Measurements from ENCODE around the gene PSMB4. TPM values are rescaled to one million over a fixed set of nuclear protein-coding genes. Genes with fewer than 3 reads are reported as not detected.

Gene PSMB4
- total and polyA plus RNA-seq, 2 donors (not counting 1 experiment from before 2014, with no cell fraction given), result 201 to 334 TPM

- Histone ChIP-seq H3K9me3 (ENCODE audit: control extremely low read depth in 1 of 3, control insufficient read depth in 2 of 3, insufficient read depth in 1 of 3, low read length in 2 of 3) (no peaks in the 10 kb centered on the region), H3K9ac (ENCODE audit: low read length) (no peak overlapping the region), H3K27ac (ENCODE audit: low read length in 2 of 2) (no peak overlapping the region), H3K36me3 (replicated peaks in 1 of 2; ENCODE audit: control extremely low read depth in 1 of 2, control insufficient read depth in 1 of 2, extremely low read depth in 1 of 2, insufficient read depth in 2 of 2, low read length in 1 of 2) (peaks cover 2 to 85% of the 10 kb centered on the region in 2 experiments), H3K4me1 (ENCODE audit: control insufficient read depth in 2 of 2, insufficient read depth in 2 of 2, low read length in 2 of 2) (peaks cover 4 to 7% of the 10 kb centered on the region in 2 donors), H2AFZ (ENCODE audit: insufficient read depth, low read depth, low read length, poor library complexity, severe bottlenecking) (no peak overlapping the region), H4K20me1 (ENCODE audit: control insufficient read depth, insufficient read depth, low read length, poor library complexity, severe bottlenecking) (peaks cover 3% of the 10 kb centered on the region), H3K79me2 (ENCODE audit: control insufficient read depth, insufficient read depth, low read length) (peaks cover 3% of the 10 kb centered on the region), H3K27me3 (replicated peaks in 1 of 4; ENCODE audit: control extremely low read depth in 1 of 4, control insufficient read depth in 3 of 4, insufficient read depth in 4 of 4, low read length in 3 of 4) (no peaks in the 10 kb centered on the region), H3K4me3 (ENCODE audit: control extremely low read depth in 1 of 5, extremely low read depth in 1 of 5, insufficient read depth in 1 of 5, low read depth in 2 of 5, low read length in 4 of 5) (no peak overlapping the region), H3K4me2 (replicated peaks; ENCODE audit: low read depth, low read length, poor library complexity, severe bottlenecking) (no peak overlapping the region)
- Mint-ChIP-seq H3K27me3 (no peaks in the 10 kb centered on the region), H3K27ac (peak overlapping the region; percentile 10), H3K4me3 (no peak overlapping the region), H3K9me3 (ENCODE audit: insufficient read depth) (no peaks in the 10 kb centered on the region), H3K4me1 (peaks cover 10% of the 10 kb centered on the region)
- ChIA-PET POLR2A (no interaction called here), CTCF (interaction anchor here (0.6 kb wide), 1 partner anchor 478 kb away, joined by 3 read pairs; no protein-coding TSS in a partner anchor)
- 97% methylated on average over 9 of the region's 13 CpGs for WGBS (ENCODE audit: insufficient coverage)
- ATAC-seq (ENCODE audit: low read depth), result no peak
- intact Hi-C loops (cut with micrococcal nuclease), result no loop called here
- TF ChIP-seq EZH2 (IDR thresholded peaks at IDR 0.05; ENCODE audit: borderline replicate concordance, insufficient read depth, low read depth, low read length, poor library complexity, severe bottlenecking), result no peak
- no peak for TF ChIP-seq CTCF (IDR thresholded peaks at IDR 0.05)
- no peak for DNase-seq
Measured at GRCh38 chr1:151405187-151405951, 6.0 kb downstream of the PSMB4 start.

GRCh38 chr1:151406176-151406575, 6.8 kb downstream of the PSMB4 start:
- no peak overlapping the region for H3K27ac Mint-ChIP-seq
- Histone ChIP-seq H3K9ac (ENCODE audit: low read length) (no peak overlapping the region), H3K4me3 (ENCODE audit: control extremely low read depth in 1 of 5, extremely low read depth in 1 of 5, insufficient read depth in 1 of 5, low read depth in 2 of 5, low read length in 4 of 5) (no peak overlapping the region), H3K9me3 (ENCODE audit: control extremely low read depth in 1 of 3, control insufficient read depth in 2 of 3, insufficient read depth in 1 of 3, low read length in 2 of 3) (no peaks in the 10 kb centered on the region), H3K4me2 (replicated peaks; ENCODE audit: low read depth, low read length, poor library complexity, severe bottlenecking) (no peak overlapping the region), H3K79me2 (ENCODE audit: control insufficient read depth, insufficient read depth, low read length) (no peaks in the 10 kb centered on the region), H3K36me3 (replicated peaks in 1 of 2; ENCODE audit: control extremely low read depth in 1 of 2, control insufficient read depth in 1 of 2, extremely low read depth in 1 of 2, insufficient read depth in 2 of 2, low read length in 1 of 2) (peaks cover 0 to 85% of the 10 kb centered on the region in 2 experiments), H3K27me3 (replicated peaks in 1 of 4; ENCODE audit: control extremely low read depth in 1 of 4, control insufficient read depth in 3 of 4, insufficient read depth in 4 of 4, low read length in 3 of 4) (no peaks in the 10 kb centered on the region), H2AFZ (ENCODE audit: insufficient read depth, low read depth, low read length, poor library complexity, severe bottlenecking) (no peak overlapping the region), H4K20me1 (ENCODE audit: control insufficient read depth, insufficient read depth, low read length, poor library complexity, severe bottlenecking) (no peaks in the 10 kb centered on the region), H3K27ac (ENCODE audit: low read length in 2 of 2) (no peak overlapping the region), H3K4me1 (ENCODE audit: control insufficient read depth in 2 of 2, insufficient read depth in 2 of 2, low read length in 2 of 2) (no peaks in the 10 kb centered on the region)
- TF ChIP-seq EZH2 (IDR thresholded peaks at IDR 0.05; ENCODE audit: borderline replicate concordance, insufficient read depth, low read depth, low read length, poor library complexity, severe bottlenecking) (no peak), CTCF (IDR thresholded peaks at IDR 0.05) (no peak)
- ATAC-seq (ENCODE audit: low read depth) (no peak), DNase-seq (no peak)
- no peaks in the 10 kb centered on the region for H3K9me3 Mint-ChIP-seq (ENCODE audit: insufficient read depth)
- no peaks in the 10 kb centered on the region for H3K27me3 Mint-ChIP-seq
- intact Hi-C loops (cut with micrococcal nuclease), result no loop called here
- WGBS (ENCODE audit: insufficient coverage), result 100% methylated on average over 2 of the region's 8 CpGs
- H3K4me1 Mint-ChIP-seq, result peaks cover 2% of the 10 kb centered on the region
- POLR2A ChIA-PET, result no interaction called here
- H3K4me3 Mint-ChIP-seq, result no peak overlapping the region
- CTCF ChIA-PET, result interaction anchor here (1.3 kb wide), 1 partner anchor 65 kb away, joined by 5 read pairs; no protein-coding TSS in a partner anchor

All from B cell (primary cell).